Endothelial cell of umbilical vein (primary cell): ENCODE data around the gene CADPS. TPM values are rescaled to one million over a fixed set of nuclear protein-coding genes. Genes with fewer than 3 reads are reported as not detected.

Experiments
- BruUV-seq: library from RNA; stranded (reverse); fragments of 400-500 nt; replicated peaks from 2 replicates; lab custom pipeline; 2021; lab: Mats Ljungman, UMichigan
- CTCF ChIA-PET: fragments of 300-600, 350-600 bp; sonication (Branson Sonifier 250); formaldehyde crosslinking; loops from one replicate; lab custom pipeline; 2021; ENCODE audit warnings: antibody characterized with exemption, inconsistent platforms; lab: Charles Lee
- POLR2A ChIA-PET: fragments of 300-600, 350-600 bp; sonication (Branson Sonifier 250); formaldehyde crosslinking; loops from one replicate; lab custom pipeline; 2021; ENCODE audit warnings: antibody characterized with exemption, inconsistent platforms; lab: Charles Lee
- DNase-seq: peaks from one replicate; pipeline ENCODE4 v3.0.0-alpha.2; 2011; ENCODE audit warnings: low read depth, low spot score
- FAIRE-seq: peaks from 2 replicates; lab custom pipeline; 2011; peaks lifted over from hg19 to GRCh38; lab: Jason Lieb, UNC
- H2AFZ ChIP-seq: 2 replicates; pipeline ENCODE4 v1.6.0; 2012; ENCODE audit warnings: low read depth, low read length, control low read depth, inconsistent platforms
- H3K27ac ChIP-seq: 2 replicates; pipeline ENCODE4 v1.5.1; 2011; ENCODE audit warnings: low read depth, mild to moderate bottlenecking, control low read depth, low read length, moderate library complexity; ENCODE audit not compliant: insufficient read depth
- H3K27me3 ChIP-seq, 2 experiments: 2 replicates each; pipeline versions ENCODE4 v1.6.0 to v1.6.1; 2011; ENCODE audit warnings: low read length in 2 of 2, mixed read lengths in 1 of 2; ENCODE audit not compliant: control insufficient read depth in 2 of 2, insufficient read depth in 2 of 2
- H3K36me3 ChIP-seq, 2 experiments: 2 replicates in 1 of 2; 3 replicates in 1 of 2; pipeline ENCODE4 v1.5.1; 2011; ENCODE audit warnings: low read length in 2 of 2, mild to moderate bottlenecking in 1 of 2, moderate library complexity in 1 of 2; ENCODE audit not compliant: control insufficient read depth in 2 of 2, insufficient read depth in 2 of 2; ENCODE audit errors: extremely low read depth in 1 of 2
- H3K4me1 ChIP-seq: 3 replicates; pipeline ENCODE4 v1.5.1; 2011; ENCODE audit warnings: mild to moderate bottlenecking, low read length; ENCODE audit not compliant: control insufficient read depth, insufficient read depth; ENCODE audit errors: extremely low read depth
- H3K4me2 ChIP-seq: 2 replicates; pipeline ENCODE4 v1.6.1; 2011; ENCODE audit warnings: low read length, control low read depth, mixed read lengths; ENCODE audit not compliant: insufficient read depth
- H3K4me3 ChIP-seq, 3 experiments: fragments of 200-600 bp in 1 of 3; sonication (generic), shearing (Covaris generic) in 1 of 3; replicated peaks in 1 of 3; 2 replicates each; pipeline ENCODE4 v1.5.1; 2011 to 2016; ENCODE audit warnings: control low read depth in 3 of 3, low read length in 3 of 3, mild to moderate bottlenecking in 2 of 3, inconsistent platforms in 1 of 3, low read depth in 1 of 3, moderate library complexity in 1 of 3; ENCODE audit not compliant: insufficient read depth in 1 of 3
- H3K79me2 ChIP-seq: 2 replicates; pipeline ENCODE4 v1.6.0; 2012; ENCODE audit warnings: low read length, inconsistent platforms; ENCODE audit not compliant: control insufficient read depth, insufficient read depth
- H3K9ac ChIP-seq: replicated peaks from 2 replicates; pipeline ENCODE3; 2011; ENCODE audit warnings: low read length, control low read depth; ENCODE audit not compliant: insufficient read depth; ENCODE audit errors: extremely low read depth
- H3K9me1 ChIP-seq: replicated peaks from 3 replicates; pipeline ENCODE4 v1.6.0; 2011; ENCODE audit warnings: mild to moderate bottlenecking, low read length; ENCODE audit not compliant: control insufficient read depth, insufficient read depth; ENCODE audit errors: extremely low read depth
- H3K9me3 ChIP-seq: replicated peaks from 2 replicates; pipeline ENCODE4 v1.5.1; 2012; ENCODE audit warnings: low read length, inconsistent platforms; ENCODE audit not compliant: control insufficient read depth, insufficient read depth
- H4K20me1 ChIP-seq: replicated peaks from 2 replicates; pipeline ENCODE3; 2011; ENCODE audit warnings: mild to moderate bottlenecking, low read length; ENCODE audit not compliant: control insufficient read depth, insufficient read depth; ENCODE audit errors: extremely low read depth
- CTCF ChIP-seq, 2 donors: IDR thresholded peaks; 1 replicate in 1 of 2; 2 replicates in 1 of 2; pipeline ENCODE4 v1.5.1; 2011; ENCODE audit warnings: low read length in 2 of 2, mild to moderate bottlenecking in 2 of 2, moderate library complexity in 2 of 2, control low read depth in 1 of 2, inconsistent platforms in 1 of 2, low read depth in 1 of 2; ENCODE audit not compliant: insufficient read depth in 1 of 2; ENCODE audit errors: extremely low read depth in 1 of 2
- EZH2 ChIP-seq: IDR thresholded peaks from 2 replicates; pipeline ENCODE4 v1.6.1; 2012; ENCODE audit warnings: borderline replicate concordance, low read depth, mild to moderate bottlenecking, moderate library complexity, low read length, inconsistent platforms; ENCODE audit not compliant: severe bottlenecking
- FOS ChIP-seq: IDR thresholded peaks from 2 replicates; pipeline ENCODE4 v1.6.1; 2011; ENCODE audit warnings: mild to moderate bottlenecking, low read length, moderate library complexity, borderline replicate concordance; ENCODE audit not compliant: insufficient read depth
- GATA2 ChIP-seq: IDR thresholded peaks from 2 replicates; pipeline ENCODE4 v1.7.0; 2011; ENCODE audit warnings: low read depth, mild to moderate bottlenecking, moderate library complexity, mixed read lengths, low read length; ENCODE audit not compliant: insufficient read length, insufficient read depth
- JUN ChIP-seq: IDR thresholded peaks from 2 replicates; pipeline ENCODE4 v1.6.1; 2011; ENCODE audit warnings: borderline replicate concordance, low read depth; ENCODE audit not compliant: insufficient read length, insufficient read depth
- MAX ChIP-seq: IDR thresholded peaks from 2 replicates; pipeline ENCODE4 v1.6.1; 2011; ENCODE audit not compliant: insufficient read depth, insufficient read length
- MYC ChIP-seq: IDR thresholded peaks from one replicate; pipeline ENCODE4 v1.6.1; 2011; ENCODE audit warnings: mild to moderate bottlenecking, low read depth, low read length
- POLR2A ChIP-seq: IDR thresholded peaks from 2 replicates; pipeline ENCODE4 v1.6.1; 2012; ENCODE audit warnings: low read depth, mild to moderate bottlenecking, control low read depth, low read length
- POLR2AphosphoS5 ChIP-seq: IDR thresholded peaks from 2 replicates; pipeline ENCODE4 v1.6.1; 2012; ENCODE audit warnings: low read depth, mild to moderate bottlenecking, control low read depth, low read length, moderate library complexity; ENCODE audit not compliant: insufficient read depth
- dilution Hi-C: fragments of 300-500 bp; cut with MboI; formaldehyde crosslinking; loops from one replicate; pipeline ENCODE4 v1.15.0; 2019; ENCODE audit warnings: low sequenced_read_pairs; ENCODE audit not compliant: extremely low pct_ligation_motif_present
- intact Hi-C: fragments of 100-400 bp; cut with micrococcal nuclease; formaldehyde crosslinking; loops from one replicate; pipeline ENCODE4 v1.10.0; 2022
- polyA plus RNA-seq, 4 experiments: library from polyadenylated mRNA; depleted of rRNA in 3 of 4; stranded (reverse) in 3 of 4; unstranded in 1 of 4; fragments of >200 nt; gene quantifications; 2 replicates each; pipeline versions ENCODE4 v1.2.1 to v1.2.3, GENCODE V29; 2011 to 2012; ENCODE audit warnings: missing spikeins in 1 of 4
- total RNA-seq: library from RNA; stranded (reverse); gene quantifications from 2 replicates; pipeline ENCODE4 v1.2.3, GENCODE V29; 2021

CADPS gene
- total and polyA plus RNA-seq, 2 donors (not counting 3 experiments of a cell fraction or from before 2014, with no cell fraction given): not detected

- dilution Hi-C loops: no loop called here
- Histone ChIP-seq H3K9me3 (no peaks in the 10 kb centered on the region), H3K79me2 (no peaks in the 10 kb centered on the region), H3K9ac (no peak overlapping the region), H3K4me1 (no peaks in the 10 kb centered on the region), H3K9me1 (no peaks in the 10 kb centered on the region), H2AFZ (no peak overlapping the region), H3K36me3 (no peaks in the 10 kb centered on the region), H3K4me3 (no peak overlapping the region), H3K27ac (no peak overlapping the region), H3K4me2 (no peak overlapping the region), H4K20me1 (no peaks in the 10 kb centered on the region), H3K27me3 (no peaks in the 10 kb centered on the region)
- intact Hi-C loops: no loop called here
- CTCF ChIA-PET: no interaction called here
- TF ChIP-seq FOS (no peak), JUN (no peak), POLR2AphosphoS5 (no peak), POLR2A (no peak), MAX (no peak), MYC (no peak), GATA2 (no peak), EZH2 (no peak), CTCF (IDR thresholded peaks at IDR 0.05; ENCODE audit: extremely low read depth in 1 of 2, insufficient read depth in 1 of 2, low read depth in 1 of 2, low read length in 2 of 2) (no peak)
- POLR2A ChIA-PET: no interaction called here
- FAIRE-seq (no peak), DNase-seq (no peak)
- no TSS peak for BruUV-seq
Measured at GRCh38 chr3:62497156-62497555, 378.1 kb downstream of the CADPS start.
